Stimulated activated CD8-positive, alpha-beta memory T cell treated with anti-CD3 and anti-CD28 coated beads, Interleukin-15, amount 100 ng/mL, for 1 hour (primary cell): ENCODE data around the gene STK32C.

Source experiments
- DNase-seq: peaks from one replicate; pipeline ENCODE4 v3.0.0-alpha.2; 2020; ENCODE audit warnings: low read depth

The STK32C gene

DNA sequence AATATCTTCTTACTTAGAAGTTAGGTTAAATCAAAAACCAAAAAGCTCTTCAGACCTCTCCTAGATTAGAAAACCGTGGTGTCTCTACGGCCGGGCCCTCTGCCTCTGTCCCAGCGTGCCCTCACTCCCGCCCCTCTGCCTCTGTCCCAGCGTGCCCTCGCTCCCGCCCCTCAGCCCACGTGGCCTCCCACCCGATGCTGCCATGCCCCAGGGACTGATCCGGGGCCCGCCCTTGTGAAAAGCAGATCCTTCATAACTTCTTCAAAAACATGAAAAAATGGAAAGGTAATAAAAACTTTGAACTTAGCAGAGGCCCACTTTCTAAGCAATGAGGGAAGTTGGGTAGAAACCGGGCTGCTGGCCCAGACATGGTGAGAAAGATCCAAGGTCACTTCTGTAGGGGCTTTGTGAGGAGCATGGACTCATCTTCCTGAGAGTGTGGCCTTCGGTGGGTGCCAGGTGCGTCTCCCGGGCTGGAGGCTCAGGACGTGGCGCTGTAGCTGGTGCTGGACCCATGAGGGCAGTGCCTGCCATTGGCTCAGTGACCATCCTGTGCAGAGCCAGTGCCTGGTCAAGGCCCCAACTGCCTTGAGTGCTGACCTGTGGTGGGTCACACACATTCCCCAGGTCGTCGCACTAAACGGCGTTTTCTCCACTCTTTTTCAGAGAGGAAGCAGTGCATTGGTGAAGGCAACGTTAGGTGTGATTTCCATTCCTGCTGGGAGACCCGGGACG is 125.9 kb downstream of the STK32C start:
- no peak for DNase-seq

DNA sequence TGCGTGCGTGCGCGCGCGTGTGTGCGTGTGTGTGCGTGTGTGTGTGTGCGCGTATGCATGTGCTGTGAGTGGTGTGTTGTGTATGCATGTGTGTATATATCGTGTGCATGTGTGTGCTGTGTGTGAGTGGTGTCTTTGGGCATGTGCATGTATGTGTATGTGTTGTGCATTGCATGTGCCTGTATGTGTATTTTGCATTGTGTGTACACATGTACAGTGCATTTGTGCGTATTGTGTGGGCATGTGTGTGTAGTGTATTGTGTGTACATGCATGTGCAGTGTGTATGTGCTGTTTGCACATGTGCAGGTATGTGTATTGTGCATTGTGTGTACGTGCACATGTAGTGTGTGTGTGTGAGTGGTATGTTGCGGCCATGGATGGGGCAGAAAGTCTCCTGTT is 127.0 kb downstream of the STK32C start:
- DNase-seq: no peak

DNA sequence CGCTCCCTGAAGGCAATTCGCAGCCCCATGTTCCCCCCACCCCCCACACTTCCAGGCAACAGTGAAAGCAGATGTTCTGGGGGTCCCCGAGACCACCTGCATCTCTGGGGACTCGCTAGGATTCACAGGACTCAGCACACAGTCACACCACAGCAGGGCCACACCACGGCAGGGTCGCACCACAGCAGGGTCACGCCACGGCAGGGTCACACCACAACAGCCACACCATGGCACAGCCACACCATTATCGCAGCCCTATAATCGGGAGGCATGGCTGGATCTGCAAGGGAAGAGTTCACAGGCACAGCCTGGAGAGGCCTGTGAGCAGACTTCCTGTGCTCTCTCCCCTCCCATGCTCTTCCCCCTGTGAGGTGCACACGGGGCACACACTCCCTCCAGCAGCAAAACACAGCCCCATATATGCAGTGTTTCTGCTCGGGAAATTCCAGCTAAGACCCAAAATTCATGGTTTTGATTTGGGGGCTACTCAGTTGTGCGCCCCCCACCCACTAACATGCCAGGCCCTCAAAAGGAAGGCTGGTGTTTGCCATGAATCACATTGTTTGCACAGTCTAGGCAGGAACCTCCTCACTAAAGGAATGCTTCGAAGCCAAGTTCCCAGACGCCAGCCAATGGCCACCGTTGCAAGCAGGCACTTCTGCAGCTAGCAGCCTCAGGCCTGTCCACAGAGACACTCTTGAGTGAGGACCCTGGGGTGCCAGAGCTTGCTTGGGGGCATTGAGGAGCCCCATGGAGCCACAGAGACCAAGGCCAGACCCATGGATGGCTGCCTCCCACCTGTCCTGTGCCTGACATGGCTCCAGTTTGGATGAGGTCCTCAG is 128.0 kb downstream of the STK32C start:
- no peak for DNase-seq

DNA sequence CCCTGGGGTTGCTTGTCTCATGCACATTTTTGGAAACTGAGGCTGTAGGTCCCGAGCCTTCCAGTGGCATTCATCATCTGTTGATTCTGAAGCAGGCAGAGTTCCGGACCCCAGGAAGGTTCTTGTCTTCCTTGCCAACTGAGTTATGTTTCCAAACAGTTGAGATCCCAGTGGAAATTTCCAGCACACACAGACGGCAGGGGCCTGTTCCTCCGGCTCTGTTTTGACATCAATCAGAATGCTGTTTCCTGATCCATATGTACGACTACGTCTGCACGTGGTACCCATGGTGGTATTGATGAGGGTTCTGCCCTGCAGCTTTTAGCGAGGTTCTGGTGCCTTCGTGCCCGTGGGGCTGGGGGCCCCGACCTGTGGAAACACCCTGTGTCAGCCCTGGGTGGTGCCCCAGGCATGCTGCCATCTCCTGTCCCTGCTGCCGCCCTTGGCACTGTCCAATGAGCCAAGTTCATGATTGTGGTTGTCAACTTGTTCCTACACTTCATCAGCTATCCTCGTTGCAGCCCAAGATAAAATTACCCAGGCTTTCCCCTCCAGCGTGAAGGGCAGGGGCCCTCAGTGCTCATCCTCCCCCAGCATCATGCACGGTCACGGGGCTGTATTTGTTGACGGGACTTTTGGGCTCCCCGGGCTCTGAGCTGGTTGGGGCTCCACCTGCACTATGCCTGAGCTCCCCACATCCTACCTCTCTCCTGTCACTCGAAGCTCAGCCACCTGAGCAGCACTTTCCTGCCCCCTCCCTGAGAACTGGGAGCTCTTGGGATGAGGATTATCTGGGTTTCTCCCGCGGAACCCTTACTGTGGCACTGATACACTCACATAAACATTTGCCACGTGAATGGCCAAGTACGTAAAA is 128.8 kb downstream of the STK32C start:
- no peak for DNase-seq

DNA sequence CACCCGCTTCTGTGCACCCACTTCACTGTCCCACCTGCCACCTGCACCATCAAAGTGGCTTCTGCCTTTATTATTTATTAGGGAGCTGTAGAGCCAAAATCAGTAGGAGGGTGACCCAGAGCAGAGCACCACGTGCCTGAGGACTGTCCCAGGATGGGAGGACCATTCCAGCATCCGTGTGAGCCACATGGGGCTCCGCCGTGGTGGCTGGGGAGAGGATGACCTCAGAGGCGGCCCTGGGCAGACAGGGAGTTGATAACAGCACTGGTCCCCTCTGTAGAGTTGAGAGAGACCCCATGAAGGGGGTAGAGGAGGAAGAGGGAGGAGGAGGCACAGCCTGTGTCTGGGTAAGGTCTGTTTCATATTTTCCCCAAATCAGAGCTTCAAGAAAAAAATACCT is 129.7 kb downstream of the STK32C start:
- DNase-seq: no peak

DNA sequence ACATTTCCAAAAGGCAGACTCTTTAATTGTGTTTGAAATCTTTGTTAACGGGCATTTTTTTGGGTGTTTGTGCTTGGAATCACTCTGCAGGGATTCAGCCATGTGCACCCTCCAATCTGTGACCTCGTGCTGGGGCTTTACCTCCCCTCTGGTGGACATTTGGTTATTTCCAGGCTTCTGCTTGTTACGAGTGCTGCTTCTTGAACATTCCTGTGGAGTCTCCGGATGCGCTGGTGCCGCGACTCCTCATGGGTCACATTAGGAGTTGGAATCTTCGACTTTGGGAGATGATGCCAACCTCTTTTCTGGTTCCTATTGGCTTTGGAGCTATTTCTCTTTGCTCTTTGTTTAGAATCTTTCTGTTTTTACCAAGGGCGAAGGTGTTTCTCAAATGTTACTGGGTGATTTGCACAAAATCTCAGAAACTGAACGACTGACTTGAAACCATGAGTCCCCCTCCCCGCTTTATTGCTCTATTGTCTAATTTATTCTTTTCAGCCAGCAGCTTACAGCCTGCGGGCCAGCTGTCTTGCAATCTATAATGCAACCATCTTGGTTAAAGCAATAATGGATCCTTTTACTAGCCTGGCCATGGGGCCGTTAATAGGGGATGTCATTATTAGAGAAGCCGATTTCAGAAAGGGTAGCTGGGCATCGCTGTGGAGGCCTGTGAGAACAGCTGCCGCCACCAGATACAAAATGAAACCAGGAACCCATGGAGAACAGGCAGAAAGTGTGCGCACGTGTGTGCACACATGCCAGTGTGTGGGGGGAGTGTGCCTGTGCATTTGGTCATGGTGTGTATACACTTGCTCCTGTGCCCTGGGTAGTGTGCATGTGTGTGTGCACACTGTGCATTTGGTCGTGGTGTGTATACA is 130.9 kb downstream of the STK32C start:
- no peak for DNase-seq

DNA sequence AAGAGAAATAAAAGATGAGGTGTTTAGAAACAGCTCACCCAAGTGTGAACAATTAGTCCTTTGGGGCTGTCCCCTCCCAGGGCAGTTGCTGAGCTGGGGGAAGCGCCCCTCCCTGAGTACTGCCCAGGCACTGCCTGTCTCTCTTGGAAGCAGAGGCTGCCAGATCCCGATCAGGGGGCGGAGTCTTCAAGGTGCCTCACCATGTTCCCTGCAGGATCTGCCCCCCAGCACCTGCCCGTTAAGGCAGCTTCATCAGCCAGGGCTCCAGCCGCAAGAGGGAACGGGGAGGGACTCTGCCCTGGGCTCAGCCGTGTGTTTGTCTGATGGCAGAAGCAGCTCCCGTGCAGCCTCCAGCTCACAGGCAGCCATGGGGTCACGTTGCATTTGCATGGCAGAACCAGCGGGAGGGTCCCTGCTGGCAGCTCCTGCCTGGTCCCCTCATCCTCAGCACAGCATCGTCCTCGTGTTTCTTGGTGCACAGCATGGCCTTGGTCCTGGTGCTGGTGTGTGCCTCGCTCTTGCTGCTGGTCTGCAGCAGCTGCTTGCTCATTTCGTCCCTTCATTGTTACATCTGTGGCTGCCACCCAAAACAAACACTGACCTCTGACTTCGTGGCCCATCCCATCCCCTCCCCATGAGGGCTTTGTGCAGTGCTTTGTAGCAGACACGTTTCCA is 131.7 kb downstream of the STK32C start:
- DNase-seq: no peak

DNA sequence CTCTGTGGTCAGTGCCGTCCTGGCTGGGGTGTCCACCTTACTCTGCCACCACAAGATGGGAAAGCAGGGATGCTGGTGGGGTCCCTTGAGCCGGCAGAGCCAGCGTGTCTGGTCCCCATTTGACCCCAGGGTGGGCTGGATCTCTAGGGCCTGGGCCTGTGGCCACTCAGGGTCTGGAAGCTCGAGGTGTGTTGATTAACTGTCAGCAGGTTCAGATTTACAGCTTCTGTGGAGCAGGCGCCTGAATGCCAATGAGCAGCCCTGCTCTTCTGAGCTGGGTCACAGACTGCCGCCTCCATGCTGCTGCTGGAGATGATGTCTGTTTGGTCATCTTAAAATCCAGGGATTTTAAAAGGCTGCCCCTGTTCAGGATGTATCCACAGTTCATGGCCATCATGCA is 132.3 kb downstream of the STK32C start:
- DNase-seq: no peak

DNA sequence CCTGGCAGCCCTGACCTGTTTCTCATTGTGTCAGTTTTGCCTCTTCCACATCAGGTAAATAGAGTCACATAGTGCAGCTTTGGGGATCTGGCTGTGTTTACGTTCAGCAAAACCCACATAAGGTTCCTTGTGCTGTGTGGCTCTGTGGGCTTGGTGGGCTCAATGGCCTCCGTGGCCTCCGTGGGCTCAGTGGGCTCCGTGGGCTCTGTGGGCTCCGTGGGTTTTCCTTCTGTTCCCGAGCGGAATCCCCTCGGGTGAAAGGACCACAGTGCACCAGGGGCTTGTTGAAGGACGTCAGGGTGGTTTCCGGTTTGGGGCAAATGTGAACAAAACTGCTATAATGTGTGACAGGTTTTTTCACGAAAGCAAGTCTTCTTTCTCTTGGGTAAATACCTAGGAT is 133.5 kb downstream of the STK32C start:
- no peak for DNase-seq

DNA sequence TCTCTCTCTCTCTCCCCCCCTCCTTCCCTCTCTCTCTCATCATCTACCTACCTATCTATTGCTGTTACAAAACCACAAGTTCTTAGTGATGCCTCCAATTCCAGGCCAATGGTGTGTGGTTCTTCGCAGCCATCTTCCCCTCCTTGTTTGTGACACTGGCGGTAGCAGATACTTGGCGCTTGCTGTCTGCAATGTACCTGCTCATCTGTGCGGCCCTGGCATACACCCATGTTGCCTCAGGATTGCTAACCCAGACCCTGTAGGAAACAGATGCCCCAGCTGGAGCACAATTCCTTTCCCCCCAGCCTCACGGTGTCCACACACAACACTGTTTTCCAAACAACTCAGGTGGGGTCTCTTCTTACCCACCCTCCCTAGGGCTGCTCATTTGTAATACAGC is 134.6 kb downstream of the STK32C start:
- no peak for DNase-seq

DNA sequence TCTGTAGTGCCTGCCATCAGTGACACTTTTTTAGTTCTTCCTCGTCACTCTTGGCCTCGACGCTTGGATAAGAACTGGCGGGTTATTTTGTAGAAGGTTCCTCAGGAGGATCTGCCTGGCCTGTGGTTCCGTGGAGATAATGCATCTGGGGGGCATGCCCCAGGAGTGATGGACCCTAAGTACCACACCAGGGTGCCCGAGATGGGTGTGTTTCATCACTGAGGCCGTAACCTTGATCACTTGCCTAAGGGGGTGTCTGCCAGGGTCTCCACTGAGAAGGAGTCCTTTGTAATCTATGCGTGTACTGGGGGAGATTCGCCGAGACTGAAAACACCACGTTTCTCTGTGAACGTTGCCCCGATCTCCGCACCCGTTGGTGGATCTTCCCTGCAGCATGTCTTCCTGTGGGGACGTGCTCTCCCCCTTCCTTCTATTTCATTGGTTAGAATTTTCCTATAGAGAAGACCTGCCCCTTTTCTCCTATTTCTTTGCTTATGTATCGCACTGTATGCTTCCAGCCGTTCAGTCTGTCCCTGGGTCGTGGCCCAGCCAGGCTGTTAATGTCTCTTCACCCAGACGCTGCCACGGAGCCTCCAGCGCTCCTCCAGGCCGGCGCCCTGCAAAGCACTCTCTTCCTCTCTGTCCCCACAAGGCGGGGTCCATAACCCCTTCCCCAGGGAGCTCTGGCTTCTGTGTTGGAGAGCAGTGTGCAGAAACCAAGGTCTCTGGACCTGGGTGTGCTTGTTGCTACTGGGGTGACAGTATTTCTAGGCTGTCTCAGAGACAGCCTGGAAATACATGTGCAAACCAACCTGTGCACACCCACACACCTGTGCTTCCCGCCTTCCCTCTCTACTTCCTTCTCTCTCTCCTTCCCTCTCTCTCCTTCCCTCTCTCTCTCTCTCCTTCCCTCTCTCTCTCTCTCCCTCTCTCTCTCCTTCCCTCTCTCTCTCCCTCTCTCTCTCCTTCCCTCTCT is 135.4 kb downstream of the STK32C start:
- DNase-seq: no peak

DNA sequence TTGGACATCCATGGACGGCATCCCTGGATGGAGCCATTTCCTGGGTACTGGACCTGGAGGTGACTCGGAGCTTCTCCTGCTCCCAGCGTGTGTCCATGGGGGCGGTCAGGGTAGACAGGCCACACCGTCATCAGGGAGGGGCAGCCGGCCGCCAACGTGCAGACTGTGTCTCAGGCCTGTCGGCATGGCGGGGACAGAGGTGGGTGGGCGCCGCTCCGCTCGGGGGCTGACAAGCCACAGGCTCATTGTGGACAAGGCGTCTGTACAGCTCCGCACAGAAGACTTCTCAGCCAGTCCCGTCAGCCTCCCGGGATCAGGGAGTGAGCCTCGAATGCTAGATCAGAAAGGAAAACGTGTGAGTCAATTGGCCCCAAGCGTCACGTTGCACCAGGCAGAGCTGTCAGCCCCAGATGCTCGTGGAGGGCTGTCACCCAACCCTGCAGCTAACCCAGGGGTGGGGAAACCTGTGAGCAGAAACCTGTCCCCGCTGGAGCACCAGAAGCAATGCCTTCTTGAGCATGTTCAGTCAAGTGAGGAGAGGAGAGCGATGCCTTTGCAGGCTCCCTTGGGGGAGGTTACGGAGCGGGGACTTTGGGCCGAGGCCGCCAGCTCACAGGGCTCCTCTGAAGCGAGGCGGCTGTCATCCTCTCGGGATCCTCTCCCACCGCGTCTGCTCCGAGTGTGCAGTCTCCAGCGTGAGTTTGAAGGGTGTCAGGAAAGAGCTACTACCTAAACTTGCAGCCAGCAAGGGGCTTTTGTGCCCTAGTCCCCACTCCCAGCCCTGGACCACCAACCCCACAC is 137.0 kb downstream of the STK32C start:
- no peak for DNase-seq

DNA sequence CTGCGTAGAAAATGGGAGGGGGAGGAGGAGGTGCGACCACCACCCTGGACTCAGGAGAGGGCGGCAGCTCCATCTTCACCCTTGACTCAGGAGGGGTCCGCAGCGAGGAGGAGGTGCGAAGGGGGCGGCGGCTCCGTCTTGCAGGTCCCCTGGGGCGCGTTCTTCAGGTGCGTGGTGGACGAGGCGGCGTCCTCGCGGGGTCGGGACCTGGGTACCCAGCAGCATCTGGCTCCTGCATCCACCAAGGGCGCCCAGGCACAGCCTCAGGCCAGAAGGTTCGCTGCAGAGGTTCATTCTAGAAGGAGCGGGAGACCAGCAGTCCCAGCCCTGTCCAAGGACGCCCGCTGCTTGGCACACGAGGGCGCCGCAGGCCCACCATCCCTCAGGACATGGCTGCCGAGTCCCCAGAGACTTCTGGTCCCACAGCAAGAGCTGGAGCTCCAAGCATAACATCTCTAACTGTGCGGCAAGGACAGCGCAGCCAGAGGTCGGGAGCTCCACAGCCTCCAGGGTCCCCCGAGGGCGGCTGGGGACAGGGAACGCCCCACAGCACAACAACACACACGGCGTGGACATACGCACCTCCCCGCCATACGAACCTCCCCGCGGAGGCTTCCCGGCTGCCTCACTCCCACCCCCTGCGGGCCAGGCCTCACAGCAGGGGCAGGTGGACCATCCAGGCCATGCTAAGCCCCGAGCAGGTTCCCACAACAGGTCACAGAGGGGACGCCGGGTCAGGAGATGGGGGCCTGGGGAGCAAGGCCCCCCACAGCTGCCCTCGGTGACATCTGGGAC is 137.8 kb downstream of the STK32C start:
- DNase-seq: no peak

DNA sequence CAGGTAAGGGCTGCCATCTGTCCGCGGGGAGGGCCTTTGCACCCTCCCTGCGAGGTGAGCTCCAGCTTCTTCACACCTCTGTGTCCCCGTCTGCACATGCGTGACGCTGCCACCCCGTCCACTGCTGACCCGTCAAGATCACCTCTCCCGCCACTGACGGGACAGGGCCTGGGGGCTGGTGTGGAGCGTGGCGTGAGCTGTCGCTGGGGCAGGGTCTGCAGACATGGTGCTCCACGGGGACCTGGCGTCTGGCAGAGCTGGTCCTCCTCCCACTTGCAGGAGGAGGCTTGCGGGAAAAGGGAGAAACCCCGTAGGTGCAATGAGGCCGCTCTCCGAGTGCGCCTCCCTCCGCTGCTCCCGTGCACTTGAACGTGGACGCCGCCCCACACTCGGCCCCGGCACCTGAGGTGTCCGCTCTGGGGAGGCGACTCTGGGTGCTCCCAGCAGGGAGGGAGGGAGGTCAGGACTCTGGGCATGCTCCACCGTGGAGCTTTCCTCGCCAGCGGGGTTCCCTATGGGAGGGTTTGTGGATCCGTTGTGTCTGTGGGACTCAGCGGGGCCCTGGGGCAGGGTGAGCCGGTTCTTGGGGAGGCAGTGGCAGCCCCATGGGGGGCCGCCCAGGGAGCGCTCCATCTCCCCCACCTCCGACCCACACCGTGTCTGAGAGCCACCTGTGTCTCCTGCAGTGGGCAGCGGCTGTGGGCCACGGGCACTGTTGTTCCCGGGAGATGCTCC is 138.6 kb downstream of the STK32C start:
- no peak for DNase-seq

DNA sequence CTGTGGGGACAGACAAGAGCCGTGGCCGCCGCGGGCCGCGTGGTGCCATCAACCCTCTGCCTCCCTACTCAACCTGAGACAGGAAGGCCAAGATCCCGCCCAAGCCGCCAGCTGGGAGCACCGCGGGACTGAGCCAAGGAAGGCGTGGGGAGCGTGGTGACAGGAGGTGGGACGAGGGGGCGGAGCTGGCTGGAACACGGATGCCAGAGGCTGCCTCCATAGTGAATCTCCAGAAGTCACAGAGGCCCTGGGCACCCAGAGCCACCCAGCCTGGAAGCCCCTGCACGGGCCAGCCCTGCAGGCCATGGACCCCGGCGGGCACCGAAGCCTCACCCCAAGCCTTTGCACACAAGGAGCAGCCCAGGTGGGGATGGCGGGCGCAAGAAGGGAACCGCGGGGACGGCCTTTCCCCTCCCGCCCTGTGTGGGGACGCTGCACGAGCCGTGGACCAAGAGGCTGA is 139.1 kb downstream of the STK32C start:
- no peak for DNase-seq

DNA sequence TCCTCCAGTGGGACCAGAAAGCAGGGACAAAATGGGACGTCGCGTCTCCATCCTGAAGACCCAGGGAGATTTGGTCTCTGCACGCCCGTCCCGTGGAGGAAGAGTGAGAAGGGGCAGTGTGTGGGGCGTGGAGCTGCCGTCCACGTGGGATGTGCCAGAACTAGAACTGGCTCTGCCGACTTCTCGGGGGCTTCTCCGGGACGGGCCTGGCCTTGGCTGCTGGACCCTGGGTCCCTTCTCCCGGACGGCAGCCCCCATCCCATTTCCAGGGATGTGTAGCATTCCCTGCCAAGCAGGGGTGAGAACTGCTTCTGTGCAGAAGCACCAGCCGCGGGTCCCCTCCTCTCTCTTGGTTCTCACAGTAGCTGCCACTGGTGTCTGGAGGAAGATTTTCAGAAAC is 139.8 kb downstream of the STK32C start:
- no peak for DNase-seq

DNA sequence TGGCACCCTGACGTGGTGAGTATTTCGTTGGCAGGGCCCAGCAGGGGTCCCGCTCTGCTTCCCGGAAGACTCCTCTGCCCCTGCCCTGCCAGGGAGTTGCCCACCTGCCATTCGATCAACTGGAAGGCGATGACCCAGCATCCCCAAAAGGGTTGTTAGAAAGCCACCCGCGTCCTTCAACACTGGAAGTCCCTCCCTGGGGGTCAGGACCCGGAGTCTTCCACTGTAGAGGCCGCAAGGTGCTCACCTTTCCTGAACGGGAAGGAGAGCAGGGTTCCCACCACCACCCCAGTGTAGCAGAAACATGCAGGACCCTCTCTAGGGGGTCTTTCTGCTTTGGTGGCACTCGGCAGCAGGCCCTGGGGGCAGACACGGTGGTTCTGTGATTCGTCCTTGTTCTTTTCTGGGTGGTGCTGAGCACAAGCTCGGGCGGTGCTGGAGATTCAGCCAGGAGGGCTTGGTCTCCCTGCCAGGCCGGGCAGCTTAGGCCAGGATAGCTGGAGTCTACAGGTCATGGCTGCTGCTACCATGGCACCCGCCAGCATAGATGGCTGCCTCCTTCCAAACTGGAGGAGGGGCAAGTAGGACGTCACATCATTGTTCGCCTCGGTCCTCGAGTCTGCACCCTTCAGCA is 140.6 kb downstream of the STK32C start:
- DNase-seq: no peak
